Measurements from ENCODE around the gene WDR33. TPM values are rescaled to one million over a fixed set of nuclear protein-coding genes. Genes with fewer than 3 reads are reported as not detected.
A peak's percentile ranks its signal among the peaks of the same experiment; 100 is the strongest.

Gene WDR33
- total and polyA plus RNA-seq, 9 of the 15 experiments (the other 6 are each of a cell fraction or from before 2014, with no cell fraction given) = 24.2 to 57.4 (median 38.4) TPM

DNA sequence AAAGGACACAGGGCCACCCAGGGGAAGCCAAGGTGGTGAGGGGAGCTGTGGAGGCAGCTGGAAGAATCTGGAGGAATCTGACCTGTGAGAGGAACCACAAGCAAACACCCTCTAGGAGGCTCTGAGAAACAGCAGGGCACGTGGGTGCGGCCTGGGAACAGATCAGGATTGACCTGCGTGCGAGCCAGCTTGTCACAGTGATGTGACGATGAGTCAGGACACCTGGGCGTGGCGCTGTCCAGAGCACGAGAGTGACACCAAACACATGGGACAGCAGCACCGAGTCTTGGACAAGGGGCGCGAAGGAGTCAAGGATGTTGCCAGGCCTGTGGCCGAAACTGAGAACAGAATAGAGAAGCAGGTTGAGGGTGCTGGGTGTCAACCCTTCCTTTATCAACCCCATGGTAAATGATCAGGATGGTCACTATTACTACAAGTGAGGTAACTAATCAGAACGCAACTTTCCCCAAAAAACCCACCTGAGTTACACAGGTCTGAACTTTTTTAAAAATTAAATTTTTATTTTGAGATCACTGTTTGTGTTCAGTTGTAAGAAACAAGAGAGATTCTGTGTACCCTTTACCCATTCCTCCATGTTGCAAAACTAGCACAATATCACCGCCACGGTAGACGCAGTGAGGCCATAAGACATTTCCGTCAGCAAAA, 110.3 kb downstream of the WDR33 start (continued):
- TF ChIP-seq TAF1 (IDR thresholded peaks at IDR 0.05; ENCODE audit: control insufficient read depth, extremely low read depth, insufficient read depth, low read length, severe bottlenecking) (peak; percentile 62), PHF21A (IDR thresholded peaks at IDR 0.05; ENCODE audit: borderline replicate concordance, low read depth) (0 out of 2 replicates have a peak, but pooled peaks have one; percentile 12), SETDB1 (IDR thresholded peaks at IDR 0.05; ENCODE audit: low read length) (peak; percentile 83), ZNF431 (CRISPR knock-in tag; IDR thresholded peaks at IDR 0.05) (no peak), CXXC5 (CRISPR knock-in tag; IDR thresholded peaks at IDR 0.05) (peak; percentile 79), SMARCE1 (IDR thresholded peaks at IDR 0.05) (0 out of 2 replicates have a peak, but pooled peaks have one; percentile 16), SNRNP70 (optimal IDR thresholded peaks at IDR 0.05; ENCODE audit: low read depth, low read length) (no peak), MAFK (IDR thresholded peaks at IDR 0.05; ENCODE audit: low read length) (peak; percentile 55; the same call in 1 of the 2 replicates), ZBTB17 (CRISPR knock-in tag; IDR thresholded peaks at IDR 0.05) (no peak), NR4A1 (CRISPR knock-in tag; IDR thresholded peaks at IDR 0.05) (no peak), NR4A1 (tag; IDR thresholded peaks at IDR 0.05) (no peak), HMGN3 (IDR thresholded peaks at IDR 0.05; ENCODE audit: borderline replicate concordance, extremely low read depth, insufficient read length, low read depth, low read length) (no peak), KLF13 (tag; IDR thresholded peaks at IDR 0.05; ENCODE audit: borderline replicate concordance, low read depth) (peak; percentile 75; the same call in 1 of the 2 replicates), YBX1 (IDR thresholded peaks at IDR 0.05) (no peak), BACH1 (tag; IDR thresholded peaks at IDR 0.05) (peak; percentile 55; the same call in 1 of the 2 replicates)
- TF ChIP-seq, protein P1, sequence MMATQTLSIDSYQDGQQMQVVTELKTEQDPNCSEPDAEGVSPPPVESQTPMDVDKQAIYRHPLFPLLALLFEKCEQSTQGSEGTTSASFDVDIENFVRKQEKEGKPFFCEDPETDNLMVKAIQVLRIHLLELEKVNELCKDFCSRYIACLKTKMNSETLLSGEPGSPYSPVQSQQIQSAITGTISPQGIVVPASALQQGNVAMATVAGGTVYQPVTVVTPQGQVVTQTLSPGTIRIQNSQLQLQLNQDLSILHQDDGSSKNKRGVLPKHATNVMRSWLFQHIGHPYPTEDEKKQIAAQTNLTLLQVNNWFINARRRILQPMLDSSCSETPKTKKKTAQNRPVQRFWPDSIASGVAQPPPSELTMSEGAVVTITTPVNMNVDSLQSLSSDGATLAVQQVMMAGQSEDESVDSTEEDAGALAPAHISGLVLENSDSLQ (IDR thresholded peaks at IDR 0.05) = peak; percentile 95
- TF ChIP-seq, protein P2, sequence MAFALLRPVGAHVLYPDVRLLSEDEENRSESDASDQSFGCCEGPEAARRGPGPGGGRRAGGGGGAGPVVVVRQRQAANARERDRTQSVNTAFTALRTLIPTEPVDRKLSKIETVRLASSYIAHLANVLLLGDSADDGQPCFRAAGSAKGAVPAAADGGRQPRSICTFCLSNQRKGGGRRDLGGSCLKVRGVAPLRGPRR (CRISPR knock-in tag; IDR thresholded peaks at IDR 0.05) = no peak
- TF ChIP-seq, protein P3, sequence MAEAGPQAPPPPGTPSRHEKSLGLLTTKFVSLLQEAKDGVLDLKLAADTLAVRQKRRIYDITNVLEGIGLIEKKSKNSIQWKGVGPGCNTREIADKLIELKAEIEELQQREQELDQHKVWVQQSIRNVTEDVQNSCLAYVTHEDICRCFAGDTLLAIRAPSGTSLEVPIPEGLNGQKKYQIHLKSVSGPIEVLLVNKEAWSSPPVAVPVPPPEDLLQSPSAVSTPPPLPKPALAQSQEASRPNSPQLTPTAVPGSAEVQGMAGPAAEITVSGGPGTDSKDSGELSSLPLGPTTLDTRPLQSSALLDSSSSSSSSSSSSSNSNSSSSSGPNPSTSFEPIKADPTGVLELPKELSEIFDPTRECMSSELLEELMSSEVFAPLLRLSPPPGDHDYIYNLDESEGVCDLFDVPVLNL (CRISPR knock-in tag; IDR thresholded peaks at IDR 0.05; ENCODE audit: low read depth) = 0 out of 2 replicates have a peak, but pooled peaks have one; percentile 46
- TF ChIP-seq, protein P4, sequence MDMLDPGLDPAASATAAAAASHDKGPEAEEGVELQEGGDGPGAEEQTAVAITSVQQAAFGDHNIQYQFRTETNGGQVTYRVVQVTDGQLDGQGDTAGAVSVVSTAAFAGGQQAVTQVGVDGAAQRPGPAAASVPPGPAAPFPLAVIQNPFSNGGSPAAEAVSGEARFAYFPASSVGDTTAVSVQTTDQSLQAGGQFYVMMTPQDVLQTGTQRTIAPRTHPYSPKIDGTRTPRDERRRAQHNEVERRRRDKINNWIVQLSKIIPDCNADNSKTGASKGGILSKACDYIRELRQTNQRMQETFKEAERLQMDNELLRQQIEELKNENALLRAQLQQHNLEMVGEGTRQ (CRISPR knock-in tag; IDR thresholded peaks at IDR 0.05) = peak; percentile 80
- TF ChIP-seq, protein P5, sequence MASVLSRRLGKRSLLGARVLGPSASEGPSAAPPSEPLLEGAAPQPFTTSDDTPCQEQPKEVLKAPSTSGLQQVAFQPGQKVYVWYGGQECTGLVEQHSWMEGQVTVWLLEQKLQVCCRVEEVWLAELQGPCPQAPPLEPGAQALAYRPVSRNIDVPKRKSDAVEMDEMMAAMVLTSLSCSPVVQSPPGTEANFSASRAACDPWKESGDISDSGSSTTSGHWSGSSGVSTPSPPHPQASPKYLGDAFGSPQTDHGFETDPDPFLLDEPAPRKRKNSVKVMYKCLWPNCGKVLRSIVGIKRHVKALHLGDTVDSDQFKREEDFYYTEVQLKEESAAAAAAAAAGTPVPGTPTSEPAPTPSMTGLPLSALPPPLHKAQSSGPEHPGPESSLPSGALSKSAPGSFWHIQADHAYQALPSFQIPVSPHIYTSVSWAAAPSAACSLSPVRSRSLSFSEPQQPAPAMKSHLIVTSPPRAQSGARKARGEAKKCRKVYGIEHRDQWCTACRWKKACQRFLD (CRISPR knock-in tag; IDR thresholded peaks at IDR 0.05) = peak; percentile 21; the same call in 1 of the 2 replicates
- TF ChIP-seq, protein P6, sequence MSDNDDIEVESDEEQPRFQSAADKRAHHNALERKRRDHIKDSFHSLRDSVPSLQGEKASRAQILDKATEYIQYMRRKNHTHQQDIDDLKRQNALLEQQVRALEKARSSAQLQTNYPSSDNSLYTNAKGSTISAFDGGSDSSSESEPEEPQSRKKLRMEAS (CRISPR knock-in tag; IDR thresholded peaks at IDR 0.05) = peak; percentile 98
- TF ChIP-seq, protein P7, sequence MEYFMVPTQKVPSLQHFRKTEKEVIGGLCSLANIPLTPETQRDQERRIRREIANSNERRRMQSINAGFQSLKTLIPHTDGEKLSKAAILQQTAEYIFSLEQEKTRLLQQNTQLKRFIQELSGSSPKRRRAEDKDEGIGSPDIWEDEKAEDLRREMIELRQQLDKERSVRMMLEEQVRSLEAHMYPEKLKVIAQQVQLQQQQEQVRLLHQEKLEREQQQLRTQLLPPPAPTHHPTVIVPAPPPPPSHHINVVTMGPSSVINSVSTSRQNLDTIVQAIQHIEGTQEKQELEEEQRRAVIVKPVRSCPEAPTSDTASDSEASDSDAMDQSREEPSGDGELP (CRISPR knock-in tag; IDR thresholded peaks at IDR 0.05; ENCODE audit: borderline replicate concordance) = peak; percentile 94
